Coronary artery (tissue), 2 donors: ENCODE results near the gene GNL1.

ENCODE experiments used
- DNase-seq: peaks from one replicate; pipeline ENCODE4 v3.0.0-alpha.2; 2017; ENCODE audit warnings: low spot score
- H3K27ac ChIP-seq, 2 donors: fragments of 200-600 bp; sonication (generic); one replicate each; pipeline ENCODE4 v1.5.1; 2016 to 2019
- H3K4me3 ChIP-seq: fragments of 200-600 bp; sonication (generic); 2 replicates; pipeline ENCODE4 v1.5.1; 2016; ENCODE audit warnings: mild to moderate bottlenecking, moderate library complexity
- CTCF ChIP-seq: fragments of 200-600 bp; sonication (generic); IDR thresholded peaks from one replicate; pipeline ENCODE4 v1.5.1; 2019; ENCODE audit warnings: antibody characterized with exemption

GNL1 gene

GRCh38 chr6:30570263-30570662 lies 14.0 kb upstream of the GNL1 start:
- H3K4me3 ChIP-seq, result peak overlapping the region; percentile 82
- H3K27ac ChIP-seq, result peak overlapping the region; percentile 87 to 90
- TF ChIP-seq CTCF, result no peak
- DNase-seq, result no peak

DNA sequence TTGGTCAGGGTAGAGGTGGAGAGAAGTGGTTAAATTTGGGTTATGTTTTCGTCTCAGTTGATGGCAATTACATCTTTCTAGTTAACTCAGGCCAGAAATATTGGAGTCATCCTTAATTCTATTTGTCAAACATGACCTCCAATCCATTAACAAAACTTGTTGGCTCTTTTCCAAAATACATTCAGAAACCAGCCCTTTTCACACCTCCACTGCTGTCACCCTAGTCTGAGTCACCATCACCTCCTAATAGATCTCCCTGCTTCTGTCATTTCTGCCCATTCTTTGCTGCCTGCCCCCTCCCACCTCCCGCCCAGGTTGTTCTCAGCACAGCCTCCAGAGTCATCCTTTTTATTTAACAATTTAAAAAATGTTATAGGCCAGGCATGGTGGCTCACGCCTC lies 12.0 kb upstream of the GNL1 start:
- H3K27ac ChIP-seq, result no peak overlapping the region
- no peak overlapping the region for H3K4me3 ChIP-seq
- no peak for TF ChIP-seq CTCF
- no peak for DNase-seq

DNA sequence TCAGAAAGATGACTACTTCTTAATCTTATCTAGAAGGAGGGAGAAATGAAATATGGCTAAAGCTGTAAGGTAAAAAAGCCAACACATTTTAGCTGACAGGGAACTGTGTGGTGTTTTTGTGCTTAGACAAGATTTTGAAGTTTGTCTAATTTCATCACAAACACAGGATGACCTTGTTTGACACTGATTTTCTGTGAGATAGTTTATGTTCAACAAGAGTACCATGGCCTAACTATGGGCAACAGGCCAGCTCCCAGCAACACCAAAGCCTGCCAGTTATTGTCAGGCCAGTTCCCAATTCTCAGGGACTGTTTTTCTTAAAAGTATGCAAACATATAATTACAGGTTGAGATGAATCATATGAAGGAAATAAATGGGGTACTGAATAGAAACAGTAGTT lies 9.5 kb upstream of the GNL1 start:
- Histone ChIP-seq H3K27ac (no peak overlapping the region), H3K4me3 (no peak overlapping the region)
- no peak for TF ChIP-seq CTCF
- no peak for DNase-seq

DNA sequence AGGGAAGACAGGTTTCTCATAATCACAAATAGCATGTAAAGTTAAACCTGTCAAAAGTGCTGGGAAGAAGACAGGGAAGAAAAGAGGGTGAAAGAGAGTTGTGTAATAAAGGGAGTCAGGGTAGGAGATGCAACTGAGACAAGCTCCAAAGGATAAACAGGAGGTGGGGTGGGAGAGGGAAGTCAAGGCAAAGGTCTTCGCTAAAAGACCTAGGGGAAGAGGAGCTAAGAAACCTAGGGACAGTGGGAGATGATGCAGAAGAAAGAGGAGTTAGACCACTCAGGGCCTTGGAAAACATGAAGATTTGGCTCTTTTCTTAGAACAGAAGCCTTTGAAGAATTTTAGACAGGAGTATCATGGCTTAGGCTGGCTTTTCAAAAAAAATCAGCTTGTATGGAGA lies 7.8 kb upstream of the GNL1 start:
- DNase-seq, result no peak
- Histone ChIP-seq H3K27ac (no peak overlapping the region), H3K4me3 (no peak overlapping the region)
- no peak for TF ChIP-seq CTCF

- H3K27ac ChIP-seq, result no peak overlapping the region
- no peak for DNase-seq
- TF ChIP-seq CTCF, result no peak
- H3K4me3 ChIP-seq, result no peak overlapping the region
Observed at GRCh38 chr6:30562470-30563425, 6.5 kb upstream of the GNL1 start.

DNA sequence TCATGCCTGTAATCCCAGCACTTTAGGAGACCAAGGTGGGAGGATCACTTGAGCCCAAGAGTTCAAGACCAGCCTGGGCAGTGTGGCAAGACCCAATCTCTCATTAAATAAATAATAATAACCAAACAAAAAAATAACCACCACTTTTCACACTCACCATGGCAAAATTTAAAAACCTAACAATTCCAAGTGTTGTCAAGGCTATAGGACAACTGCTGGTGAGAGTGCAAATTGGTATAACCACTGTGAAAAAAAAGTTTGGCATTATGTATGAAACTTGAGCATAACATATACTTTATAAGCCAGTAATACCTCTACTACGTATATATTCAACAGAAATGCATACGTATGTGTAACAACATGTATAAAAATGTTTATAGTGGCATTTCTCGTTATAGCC lies 4.6 kb upstream of the GNL1 start:
- Histone ChIP-seq H3K27ac (no peak overlapping the region), H3K4me3 (no peak overlapping the region)
- no peak for DNase-seq
- TF ChIP-seq CTCF, result no peak

DNA sequence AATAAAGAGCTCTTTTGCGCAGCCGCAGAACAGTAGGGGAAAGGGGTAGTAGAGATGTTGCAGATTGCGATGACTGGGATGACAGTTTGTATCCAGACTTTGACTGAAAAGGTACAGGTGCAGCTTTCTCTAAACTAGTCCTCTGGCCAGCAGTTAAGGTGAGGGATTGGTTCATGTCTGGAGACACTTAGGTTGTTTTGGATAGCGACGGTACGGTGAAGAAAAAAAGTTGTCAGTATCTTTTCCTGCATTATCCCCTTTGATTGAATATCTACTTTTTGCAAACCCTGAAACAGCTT lies 1.3 kb upstream of the GNL1 start:
- DNase-seq, result no peak
- no peak for TF ChIP-seq CTCF
- peak overlapping the region; percentile 96 to 97 for H3K27ac ChIP-seq
- peak overlapping the region; percentile 96 for H3K4me3 ChIP-seq
